ENCODE data around the gene STIL. TPM values are rescaled to one million over a fixed set of nuclear protein-coding genes. Genes with fewer than 3 reads are reported as not detected.
"Not testable (repeated sequence)": the region's sequence is repeated elsewhere in the genome, so short reads cannot be mapped to it uniquely, and the experiment has no call there.

Gene STIL
- total and polyA plus RNA-seq, 2 experiments from 2014 or later = 2.5 to 6.1 TPM

- Histone ChIP-seq H3K4me2 (no peak overlapping the region), H3K4me1 (ENCODE audit: insufficient read depth) (no peaks in the 10 kb centered on the region), H3K9me3 (ENCODE audit: low read depth) (no peaks in the 10 kb centered on the region), H3K9me2 (replicated peaks; ENCODE audit: insufficient read depth) (no peaks in the 10 kb centered on the region), H2AFZ (no peak overlapping the region), H3K79me2 (no peaks in the 10 kb centered on the region), H3K36me3 (replicated peaks; ENCODE audit: insufficient read depth, low read depth) (no peaks in the 10 kb centered on the region), H3K27ac (no peak overlapping the region), H3K4me3 (no peak overlapping the region), H3K27me3 (peaks cover 29% of the 10 kb centered on the region), H4K20me1 (ENCODE audit: insufficient read depth, poor library complexity, severe bottlenecking) (no peaks in the 10 kb centered on the region)
- TF ChIP-seq CTCF (IDR thresholded peaks at IDR 0.05; ENCODE audit: poor library complexity) (no peak), EZH2 (IDR thresholded peaks at IDR 0.05; ENCODE audit: borderline replicate concordance) (no peak), EZH2phosphoT487 (IDR thresholded peaks at IDR 0.05; ENCODE audit: low read depth, severe bottlenecking, unreplicated experiment) (no peak)
- DNase-seq (ENCODE audit: low spot score) = no peak
- WGBS (ENCODE audit: low lambda C conversion rate, missing lambda C conversion rate) = 94% methylated on average over 5 of the region's 5 CpGs
These were observed 108.0 kb downstream of the STIL start for GRCh38 chr1:47205918-47206317.

- H3K4me1 ChIP-seq (ENCODE audit: insufficient read depth); H3K9me2 ChIP-seq (replicated peaks; ENCODE audit: insufficient read depth): not testable (repeated sequence)
These were observed 110.4 kb downstream of the STIL start for GRCh38 chr1:47203504-47203903.

GRCh38 chr1:47201179-47201578 is 112.8 kb downstream of the STIL start:
- no peak overlapping the region for H3K4me2 ChIP-seq
- H4K20me1 ChIP-seq (ENCODE audit: insufficient read depth, poor library complexity, severe bottlenecking) = no peaks in the 10 kb centered on the region
- DNase-seq (ENCODE audit: low spot score) = no peak
- H3K4me3 ChIP-seq = no peak overlapping the region
- H3K4me1 ChIP-seq (ENCODE audit: insufficient read depth) = no peaks in the 10 kb centered on the region
- peaks cover 3% of the 10 kb centered on the region for H3K27me3 ChIP-seq
- H3K27ac ChIP-seq = no peak overlapping the region
- H2AFZ ChIP-seq = no peak overlapping the region
- H3K9me3 ChIP-seq (ENCODE audit: low read depth) = no peaks in the 10 kb centered on the region
- TF ChIP-seq EZH2 (IDR thresholded peaks at IDR 0.05; ENCODE audit: borderline replicate concordance) (no peak), CTCF (IDR thresholded peaks at IDR 0.05; ENCODE audit: poor library complexity) (no peak), EZH2phosphoT487 (IDR thresholded peaks at IDR 0.05; ENCODE audit: low read depth, severe bottlenecking, unreplicated experiment) (no peak)
- H3K36me3 ChIP-seq (replicated peaks; ENCODE audit: insufficient read depth, low read depth) = no peaks in the 10 kb centered on the region
- H3K79me2 ChIP-seq = no peaks in the 10 kb centered on the region
- H3K9me2 ChIP-seq (replicated peaks; ENCODE audit: insufficient read depth) = no peaks in the 10 kb centered on the region
- WGBS (ENCODE audit: low lambda C conversion rate, missing lambda C conversion rate) = 29% methylated on average over 4 of the region's 4 CpGs

More at GRCh38 chr1:47203504-47203903, 110.4 kb downstream of the STIL start:
- H4K20me1 ChIP-seq (ENCODE audit: insufficient read depth, poor library complexity, severe bottlenecking); DNase-seq (ENCODE audit: low spot score); H2AFZ ChIP-seq; H3K79me2 ChIP-seq; H3K36me3 ChIP-seq (replicated peaks; ENCODE audit: insufficient read depth, low read depth); H3K27ac ChIP-seq; H3K4me3 ChIP-seq; H3K9me3 ChIP-seq (ENCODE audit: low read depth); H3K4me2 ChIP-seq: not testable (repeated sequence)
- H3K27me3 ChIP-seq = peaks cover 14% of the 10 kb centered on the region
- WGBS (ENCODE audit: low lambda C conversion rate, missing lambda C conversion rate) = 73% methylated on average over 2 of the region's 2 CpGs

Other genes with a start within 250 kb of the STIL start
- 0.52 TPM in 1 of 2 replicates, not detected in the other for gene CYP4Z1, start 246.9 kb downstream of the STIL start, total RNA-seq
- 0.66 TPM in 1 of 2 replicates, not detected in the other for gene CYP4Z1, start 246.9 kb downstream of the STIL start, polyA plus RNA-seq
- gene CYP4A22, start 176.7 kb downstream of the STIL start, total RNA-seq = 0.83 and 2.6 TPM in 2 replicates
- 3.9 and 7.3 TPM in 2 replicates for gene CYP4A22, start 176.7 kb downstream of the STIL start, polyA plus RNA-seq
- 0.37 TPM in 1 of 2 replicates, not detected in the other for gene PDZK1IP1, start 124.1 kb downstream of the STIL start, total RNA-seq
- gene PDZK1IP1, start 124.1 kb downstream of the STIL start, polyA plus RNA-seq = 0.71 TPM in 1 of 2 replicates, not detected in the other
- 0.08 and 0.13 TPM in 2 replicates for gene TAL1, start 81.9 kb downstream of the STIL start, total RNA-seq
- 0.68 TPM in 1 of 2 replicates, not detected in the other for gene TAL1, start 81.9 kb downstream of the STIL start, polyA plus RNA-seq
- 182 and 206 TPM in 2 replicates for gene CMPK1, start 19.6 kb upstream of the STIL start, total RNA-seq
- gene CMPK1, start 19.6 kb upstream of the STIL start, polyA plus RNA-seq = 113 and 114 TPM in 2 replicates
- not detected in 2 replicates for gene FOXE3, start 102.1 kb upstream of the STIL start, total RNA-seq
- not detected in 2 replicates for gene FOXE3, start 102.1 kb upstream of the STIL start, polyA plus RNA-seq
- gene FOXD2, start 123.9 kb upstream of the STIL start, total RNA-seq = 1.5 and 1.6 TPM in 2 replicates
- 1.0 and 1.4 TPM in 2 replicates for gene FOXD2, start 123.9 kb upstream of the STIL start, polyA plus RNA-seq

All from hepatocyte (in vitro differentiated cells).